SK-N-SH treated with all-trans-retinoic acid at 6 μM for 48 hours (cell line): Measurements from ENCODE around the gene GTPBP1.

Experiments
- ATAC-seq: fragments of 200-7000 bp; cut with Tn5 transposase; 3 replicates; pipeline ENCODE4 v1.9.1; 2020; ENCODE audit warnings: mild to moderate bottlenecking, moderate library complexity
- ARNTL ChIP-seq: fragments of 450-650 bp; formaldehyde crosslinking; IDR thresholded peaks from 2 replicates; pipeline ENCODE4 v1.5.0; 2020; ENCODE audit warnings: low read depth, mild to moderate bottlenecking, moderate library complexity, borderline replicate concordance
- BACH2 ChIP-seq: fragments of 250-450 bp; sonication (Bioruptor Pico); IDR thresholded peaks from 2 replicates; pipeline ENCODE4 v1.9.0; 2021; ENCODE audit warnings: mild to moderate bottlenecking, borderline replicate concordance
- CSDC2 ChIP-seq: fragments of 250-450 bp; sonication (Bioruptor Pico); IDR thresholded peaks from 2 replicates; pipeline ENCODE4 v1.5.0; 2020; ENCODE audit warnings: mild to moderate bottlenecking, moderate library complexity
- ESRRG ChIP-seq: fragments of 250-450 bp; sonication (Bioruptor Pico); IDR thresholded peaks from 2 replicates; pipeline ENCODE4 v1.6.1; 2021; ENCODE audit warnings: mild to moderate bottlenecking
- GLIS3 ChIP-seq: fragments of 250-450 bp; sonication (Bioruptor Pico); IDR thresholded peaks from 2 replicates; pipeline ENCODE4 v1.5.0; 2020; ENCODE audit warnings: mild to moderate bottlenecking, moderate library complexity
- ISL1 ChIP-seq: fragments of 250-450 bp; sonication (Bioruptor Pico); IDR thresholded peaks from 2 replicates; pipeline ENCODE4 v2.1.2; 2022; ENCODE audit warnings: mild to moderate bottlenecking, moderate library complexity
- OSR1 ChIP-seq: fragments of 250-450 bp; sonication (Bioruptor Pico); IDR thresholded peaks from 2 replicates; pipeline ENCODE4 v1.8.0; 2022; ENCODE audit warnings: moderate library complexity, mild to moderate bottlenecking, inconsistent platforms
- PPARA ChIP-seq: fragments of 250-450 bp; sonication (Bioruptor Pico); IDR thresholded peaks from 2 replicates; pipeline ENCODE4 v1.5.0; 2020; ENCODE audit warnings: mild to moderate bottlenecking, borderline replicate concordance
- RARB ChIP-seq: fragments of 250-450 bp; sonication (Bioruptor Pico); IDR thresholded peaks from 2 replicates; pipeline ENCODE4 v1.8.0; 2021; ENCODE audit warnings: mild to moderate bottlenecking, moderate library complexity
- SNAI2 ChIP-seq: fragments of 250-450 bp; sonication (Bioruptor Pico); IDR thresholded peaks from 2 replicates; pipeline ENCODE4 v1.5.0; 2020; ENCODE audit warnings: mild to moderate bottlenecking, moderate library complexity
- TCF4 ChIP-seq: fragments of 250-450 bp; sonication (Bioruptor Pico); IDR thresholded peaks from 2 replicates; pipeline ENCODE4 v1.8.0; 2021; ENCODE audit warnings: mild to moderate bottlenecking, moderate library complexity, borderline replicate concordance
- TOX ChIP-seq: fragments of 250-450 bp; sonication (Bioruptor Pico); IDR thresholded peaks from 2 replicates; pipeline ENCODE4 v1.8.0; 2021; ENCODE audit warnings: mild to moderate bottlenecking, moderate library complexity, borderline replicate concordance
- ZC3H10 ChIP-seq: fragments of 250-450 bp; sonication (Bioruptor Pico); IDR thresholded peaks from 2 replicates; pipeline ENCODE4 v1.5.1; 2021; ENCODE audit warnings: mild to moderate bottlenecking, moderate library complexity
- ZFP3 ChIP-seq: fragments of 250-450 bp; sonication (Bioruptor Pico); IDR thresholded peaks from 2 replicates; pipeline ENCODE4 v1.5.0; 2020; ENCODE audit warnings: mild to moderate bottlenecking, moderate library complexity
- ZFP30 ChIP-seq: fragments of 450-650 bp; formaldehyde crosslinking; IDR thresholded peaks from 2 replicates; pipeline ENCODE4 v1.5.0; 2022; ENCODE audit warnings: mild to moderate bottlenecking, moderate library complexity
- ZNF565 ChIP-seq: fragments of 450-650 bp; formaldehyde crosslinking; conservative IDR thresholded peaks from 2 replicates; pipeline ENCODE4 v1.5.0; 2020; ENCODE audit warnings: low read depth, mild to moderate bottlenecking, moderate library complexity
- ZNF70 ChIP-seq: fragments of 450-650 bp; formaldehyde crosslinking; IDR thresholded peaks from 2 replicates; pipeline ENCODE4 v1.5.0; 2020; ENCODE audit warnings: mild to moderate bottlenecking, moderate library complexity
- ZNF8 ChIP-seq: fragments of 450-650 bp; formaldehyde crosslinking; IDR thresholded peaks from 2 replicates; pipeline ENCODE4 v1.5.0; 2020; ENCODE audit warnings: mild to moderate bottlenecking, moderate library complexity
- TF ChIP-seq, protein P1 (sequence below): fragments of 250-450 bp; sonication (Bioruptor Pico); IDR thresholded peaks from 2 replicates; pipeline ENCODE4 v1.5.1; 2021; ENCODE audit warnings: mild to moderate bottlenecking, moderate library complexity
- TF ChIP-seq, protein P2 (sequence below): fragments of 250-450 bp; sonication (Bioruptor Pico); IDR thresholded peaks from 2 replicates; pipeline ENCODE4 v1.5.0; 2020; ENCODE audit warnings: mild to moderate bottlenecking, moderate library complexity
- TF ChIP-seq, protein P3 (sequence below): fragments of 250-450 bp; sonication (Bioruptor Pico); IDR thresholded peaks from 2 replicates; pipeline ENCODE4 v1.8.0; 2020; ENCODE audit warnings: mild to moderate bottlenecking, moderate library complexity, borderline replicate concordance
- TF ChIP-seq, protein P4 (sequence below): fragments of 250-450 bp; sonication (Bioruptor Pico); IDR thresholded peaks from 2 replicates; pipeline ENCODE4 v1.8.0; 2021; ENCODE audit warnings: low read depth, mild to moderate bottlenecking, moderate library complexity, borderline replicate concordance

Gene GTPBP1

DNA sequence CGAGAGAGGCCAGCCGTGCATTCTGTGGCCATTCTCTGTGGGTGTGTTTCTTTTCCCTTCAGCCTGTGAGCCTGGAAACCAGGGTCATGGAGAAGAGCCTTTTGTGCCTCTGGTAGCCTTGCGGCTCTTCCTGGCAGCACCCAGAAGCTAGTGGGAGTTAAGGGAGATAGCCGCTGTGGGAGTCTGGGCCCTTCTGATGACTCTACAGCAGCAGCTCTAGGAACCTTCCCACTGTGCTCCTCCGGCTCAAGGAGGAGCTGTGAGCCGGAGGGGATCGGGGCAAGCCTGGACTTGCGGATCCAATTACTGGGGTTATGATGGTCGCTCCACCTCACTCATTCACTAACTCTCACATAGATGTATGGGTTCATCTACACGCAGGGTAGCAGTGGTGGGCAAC, 10.5 kb downstream of the GTPBP1 start:
- TF ChIP-seq CSDC2 (CRISPR knock-in tag) (no peak), ESRRG (no peak), BACH2 (CRISPR knock-in tag) (no peak), ZFP3 (CRISPR knock-in tag) (no peak), ARNTL (CRISPR knock-in tag) (no peak), GLIS3 (CRISPR knock-in tag) (no peak), ZNF8 (CRISPR knock-in tag) (no peak)
- ATAC-seq, result no peak

DNA sequence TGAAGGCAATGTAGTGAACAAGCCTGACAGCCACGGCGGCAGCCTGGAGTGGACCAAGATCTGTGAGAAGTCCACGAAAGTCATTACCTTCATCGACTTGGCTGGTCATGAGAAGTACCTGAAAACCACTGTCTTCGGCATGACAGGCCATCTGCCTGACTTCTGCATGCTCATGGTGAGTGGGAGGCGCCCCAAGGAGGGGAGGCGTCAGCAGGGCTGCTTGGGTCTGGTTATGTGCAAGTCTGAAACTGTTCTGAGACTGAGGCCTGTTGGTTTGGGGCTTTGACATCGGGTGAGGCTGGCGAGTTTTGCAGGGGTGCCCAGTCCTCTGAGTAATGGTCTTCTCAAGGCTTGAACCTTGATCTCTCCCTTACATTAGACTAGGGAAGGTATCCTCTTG, 11.1 kb downstream of the GTPBP1 start:
- ATAC-seq, result no peak
- no peak for TF ChIP-seq CSDC2 (CRISPR knock-in tag)
- TF ChIP-seq ISL1 (CRISPR knock-in tag), result no peak
- TF ChIP-seq ARNTL (CRISPR knock-in tag), result no peak
- no peak for TF ChIP-seq TCF4 (CRISPR knock-in tag)
- TF ChIP-seq TOX (CRISPR knock-in tag), result no peak
- TF ChIP-seq SNAI2, result no peak
- TF ChIP-seq, protein P1, sequence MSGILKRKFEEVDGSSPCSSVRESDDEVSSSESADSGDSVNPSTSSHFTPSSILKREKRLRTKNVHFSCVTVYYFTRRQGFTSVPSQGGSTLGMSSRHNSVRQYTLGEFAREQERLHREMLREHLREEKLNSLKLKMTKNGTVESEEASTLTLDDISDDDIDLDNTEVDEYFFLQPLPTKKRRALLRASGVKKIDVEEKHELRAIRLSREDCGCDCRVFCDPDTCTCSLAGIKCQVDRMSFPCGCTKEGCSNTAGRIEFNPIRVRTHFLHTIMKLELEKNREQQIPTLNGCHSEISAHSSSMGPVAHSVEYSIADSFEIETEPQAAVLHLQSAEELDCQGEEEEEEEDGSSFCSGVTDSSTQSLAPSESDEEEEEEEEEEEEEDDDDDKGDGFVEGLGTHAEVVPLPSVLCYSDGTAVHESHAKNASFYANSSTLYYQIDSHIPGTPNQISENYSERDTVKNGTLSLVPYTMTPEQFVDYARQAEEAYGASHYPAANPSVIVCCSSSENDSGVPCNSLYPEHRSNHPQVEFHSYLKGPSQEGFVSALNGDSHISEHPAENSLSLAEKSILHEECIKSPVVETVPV, result no peak
- no peak for TF ChIP-seq ZNF70 (CRISPR knock-in tag)
- TF ChIP-seq ESRRG, result no peak
- no peak for TF ChIP-seq BACH2 (CRISPR knock-in tag)
- TF ChIP-seq ZFP30 (CRISPR knock-in tag), result no peak
- TF ChIP-seq ZC3H10 (CRISPR knock-in tag), result no peak
- no peak for TF ChIP-seq GLIS3 (CRISPR knock-in tag)
- TF ChIP-seq OSR1 (CRISPR knock-in tag), result no peak
- TF ChIP-seq, protein P2, sequence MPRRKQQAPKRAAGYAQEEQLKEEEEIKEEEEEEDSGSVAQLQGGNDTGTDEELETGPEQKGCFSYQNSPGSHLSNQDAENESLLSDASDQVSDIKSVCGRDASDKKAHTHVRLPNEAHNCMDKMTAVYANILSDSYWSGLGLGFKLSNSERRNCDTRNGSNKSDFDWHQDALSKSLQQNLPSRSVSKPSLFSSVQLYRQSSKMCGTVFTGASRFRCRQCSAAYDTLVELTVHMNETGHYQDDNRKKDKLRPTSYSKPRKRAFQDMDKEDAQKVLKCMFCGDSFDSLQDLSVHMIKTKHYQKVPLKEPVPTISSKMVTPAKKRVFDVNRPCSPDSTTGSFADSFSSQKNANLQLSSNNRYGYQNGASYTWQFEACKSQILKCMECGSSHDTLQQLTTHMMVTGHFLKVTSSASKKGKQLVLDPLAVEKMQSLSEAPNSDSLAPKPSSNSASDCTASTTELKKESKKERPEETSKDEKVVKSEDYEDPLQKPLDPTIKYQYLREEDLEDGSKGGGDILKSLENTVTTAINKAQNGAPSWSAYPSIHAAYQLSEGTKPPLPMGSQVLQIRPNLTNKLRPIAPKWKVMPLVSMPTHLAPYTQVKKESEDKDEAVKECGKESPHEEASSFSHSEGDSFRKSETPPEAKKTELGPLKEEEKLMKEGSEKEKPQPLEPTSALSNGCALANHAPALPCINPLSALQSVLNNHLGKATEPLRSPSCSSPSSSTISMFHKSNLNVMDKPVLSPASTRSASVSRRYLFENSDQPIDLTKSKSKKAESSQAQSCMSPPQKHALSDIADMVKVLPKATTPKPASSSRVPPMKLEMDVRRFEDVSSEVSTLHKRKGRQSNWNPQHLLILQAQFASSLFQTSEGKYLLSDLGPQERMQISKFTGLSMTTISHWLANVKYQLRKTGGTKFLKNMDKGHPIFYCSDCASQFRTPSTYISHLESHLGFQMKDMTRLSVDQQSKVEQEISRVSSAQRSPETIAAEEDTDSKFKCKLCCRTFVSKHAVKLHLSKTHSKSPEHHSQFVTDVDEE (CRISPR knock-in tag), result no peak
- no peak for TF ChIP-seq ZFP3 (CRISPR knock-in tag)
- no peak for TF ChIP-seq PPARA
- TF ChIP-seq, protein P3, sequence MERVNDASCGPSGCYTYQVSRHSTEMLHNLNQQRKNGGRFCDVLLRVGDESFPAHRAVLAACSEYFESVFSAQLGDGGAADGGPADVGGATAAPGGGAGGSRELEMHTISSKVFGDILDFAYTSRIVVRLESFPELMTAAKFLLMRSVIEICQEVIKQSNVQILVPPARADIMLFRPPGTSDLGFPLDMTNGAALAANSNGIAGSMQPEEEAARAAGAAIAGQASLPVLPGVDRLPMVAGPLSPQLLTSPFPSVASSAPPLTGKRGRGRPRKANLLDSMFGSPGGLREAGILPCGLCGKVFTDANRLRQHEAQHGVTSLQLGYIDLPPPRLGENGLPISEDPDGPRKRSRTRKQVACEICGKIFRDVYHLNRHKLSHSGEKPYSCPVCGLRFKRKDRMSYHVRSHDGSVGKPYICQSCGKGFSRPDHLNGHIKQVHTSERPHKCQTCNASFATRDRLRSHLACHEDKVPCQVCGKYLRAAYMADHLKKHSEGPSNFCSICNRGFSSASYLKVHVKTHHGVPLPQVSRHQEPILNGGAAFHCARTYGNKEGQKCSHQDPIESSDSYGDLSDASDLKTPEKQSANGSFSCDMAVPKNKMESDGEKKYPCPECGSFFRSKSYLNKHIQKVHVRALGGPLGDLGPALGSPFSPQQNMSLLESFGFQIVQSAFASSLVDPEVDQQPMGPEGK (CRISPR knock-in tag), result no peak

DNA sequence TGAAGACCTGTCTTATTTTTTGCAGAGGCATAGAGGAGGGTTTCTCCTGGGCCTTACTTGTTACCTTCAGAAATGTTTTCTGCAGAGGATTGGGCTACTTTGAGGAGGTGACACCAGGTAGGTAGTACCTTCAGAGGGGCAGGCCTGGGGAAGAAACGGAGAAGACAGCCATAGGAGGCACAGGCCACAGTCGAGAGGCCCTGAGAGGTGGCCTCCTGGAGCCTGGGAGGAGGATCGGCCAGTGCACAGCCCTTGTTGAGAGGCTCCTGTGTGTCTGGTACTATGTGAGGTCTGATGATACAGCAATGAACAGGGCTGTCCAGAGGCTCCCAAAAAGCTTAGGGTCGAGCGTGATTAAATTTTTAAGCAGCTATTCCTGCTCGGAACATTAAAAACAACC, 11.5 kb downstream of the GTPBP1 start:
- ATAC-seq, result no peak
- no peak for TF ChIP-seq ZFP30 (CRISPR knock-in tag)
- no peak for TF ChIP-seq ZNF565 (CRISPR knock-in tag)
- TF ChIP-seq, protein P4, sequence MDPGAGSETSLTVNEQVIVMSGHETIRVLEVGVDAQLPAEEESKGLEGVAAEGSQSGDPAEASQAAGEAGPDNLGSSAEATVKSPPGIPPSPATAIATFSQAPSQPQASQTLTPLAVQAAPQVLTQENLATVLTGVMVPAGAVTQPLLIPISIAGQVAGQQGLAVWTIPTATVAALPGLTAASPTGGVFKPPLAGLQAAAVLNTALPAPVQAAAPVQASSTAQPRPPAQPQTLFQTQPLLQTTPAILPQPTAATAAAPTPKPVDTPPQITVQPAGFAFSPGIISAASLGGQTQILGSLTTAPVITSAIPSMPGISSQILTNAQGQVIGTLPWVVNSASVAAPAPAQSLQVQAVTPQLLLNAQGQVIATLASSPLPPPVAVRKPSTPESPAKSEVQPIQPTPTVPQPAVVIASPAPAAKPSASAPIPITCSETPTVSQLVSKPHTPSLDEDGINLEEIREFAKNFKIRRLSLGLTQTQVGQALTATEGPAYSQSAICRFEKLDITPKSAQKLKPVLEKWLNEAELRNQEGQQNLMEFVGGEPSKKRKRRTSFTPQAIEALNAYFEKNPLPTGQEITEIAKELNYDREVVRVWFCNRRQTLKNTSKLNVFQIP, result no peak
- no peak for TF ChIP-seq RARB (CRISPR knock-in tag)
- TF ChIP-seq TOX (CRISPR knock-in tag), result no peak
- no peak for TF ChIP-seq ARNTL (CRISPR knock-in tag)
- TF ChIP-seq, protein P1, result no peak
- no peak for TF ChIP-seq TCF4 (CRISPR knock-in tag)
- TF ChIP-seq, protein P2 (CRISPR knock-in tag), result no peak
- no peak for TF ChIP-seq GLIS3 (CRISPR knock-in tag)
- TF ChIP-seq ISL1 (CRISPR knock-in tag), result no peak
- no peak for TF ChIP-seq ZC3H10 (CRISPR knock-in tag)
